Ishikawa (cell line): ENCODE results near the gene INS.

Source experiments
- CEBPB ChIP-seq: IDR thresholded peaks from 2 replicates; pipeline ENCODE4 v1.6.1; 2012
- CREB1 ChIP-seq: IDR thresholded peaks from 2 replicates; pipeline ENCODE4 v1.6.1; 2012; ENCODE audit warnings: low read depth
- EGR1 ChIP-seq: IDR thresholded peaks from 2 replicates; pipeline ENCODE4 v1.6.1; 2012
- EP300 ChIP-seq: IDR thresholded peaks from 2 replicates; pipeline ENCODE4 v1.6.1; 2012; ENCODE audit warnings: borderline replicate concordance
- FOXM1 ChIP-seq: IDR thresholded peaks from 2 replicates; pipeline ENCODE4 v1.6.1; 2012; ENCODE audit warnings: low read depth, borderline replicate concordance
- NFIC ChIP-seq: IDR thresholded peaks from 2 replicates; pipeline ENCODE4 v1.6.1; 2012
- RAD21 ChIP-seq: IDR thresholded peaks from 2 replicates; pipeline ENCODE4 v1.6.1; 2012; ENCODE audit warnings: low read depth
- TAF1 ChIP-seq: IDR thresholded peaks from 2 replicates; pipeline ENCODE4 v1.6.1; 2012; ENCODE audit warnings: low read depth, mild to moderate bottlenecking
- TCF12 ChIP-seq: IDR thresholded peaks from 2 replicates; pipeline ENCODE4 v1.6.1; 2012; ENCODE audit warnings: low read depth
- TEAD4 ChIP-seq: IDR thresholded peaks from 2 replicates; pipeline ENCODE4 v1.6.1; 2012
- YY1 ChIP-seq: IDR thresholded peaks from 2 replicates; pipeline ENCODE4 v1.6.1; 2012; ENCODE audit warnings: low read depth
- ZBTB7A ChIP-seq: IDR thresholded peaks from 2 replicates; pipeline ENCODE4 v1.6.1; 2012; ENCODE audit warnings: low read depth
- TF ChIP-seq, protein P1 (sequence below): IDR thresholded peaks from 2 replicates; pipeline ENCODE4 v1.6.1; 2012
- TF ChIP-seq, protein P2 (sequence below): IDR thresholded peaks from 2 replicates; pipeline ENCODE4 v1.6.1; 2012; ENCODE audit warnings: low read depth, mild to moderate bottlenecking
- TF ChIP-seq, protein P3 (sequence below): IDR thresholded peaks from 2 replicates; pipeline ENCODE4 v1.6.1; 2012

Gene INS

DNA sequence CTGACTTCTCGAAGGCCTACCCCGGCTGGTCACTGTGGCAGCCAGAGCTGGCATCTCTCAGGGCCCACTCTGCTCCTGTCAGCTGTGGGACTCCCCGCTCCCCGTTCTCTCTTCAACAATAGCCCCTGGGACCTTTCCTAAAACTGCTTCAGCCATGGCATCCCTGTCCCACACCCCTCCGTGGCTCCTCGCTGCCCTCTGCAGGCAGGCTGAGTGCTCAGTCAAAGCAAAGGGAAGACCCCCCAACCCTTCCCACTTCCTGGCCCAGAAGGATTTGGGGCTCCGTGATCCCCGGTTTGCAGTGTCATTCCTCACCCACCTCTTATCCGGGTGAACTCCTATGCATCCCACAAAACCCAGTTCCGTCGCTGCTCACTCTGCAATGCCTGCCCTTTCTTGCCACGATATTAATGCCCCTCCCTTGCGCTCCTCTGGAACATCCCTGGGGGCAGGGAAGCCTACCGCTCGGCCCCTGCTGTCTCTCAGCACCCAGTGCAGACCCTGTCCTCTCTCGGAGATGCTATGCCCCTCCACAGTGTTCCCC is 12.2 kb upstream of the INS start:
- no peak for TF ChIP-seq EP300
- no peak for TF ChIP-seq RAD21
- TF ChIP-seq, protein P1, sequence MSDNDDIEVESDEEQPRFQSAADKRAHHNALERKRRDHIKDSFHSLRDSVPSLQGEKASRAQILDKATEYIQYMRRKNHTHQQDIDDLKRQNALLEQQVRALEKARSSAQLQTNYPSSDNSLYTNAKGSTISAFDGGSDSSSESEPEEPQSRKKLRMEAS, result no peak
- no peak for TF ChIP-seq NFIC
- no peak for TF ChIP-seq CEBPB
- no peak for TF ChIP-seq YY1
- TF ChIP-seq TAF1, result no peak
- no peak for TF ChIP-seq TEAD4
- TF ChIP-seq, protein P2, sequence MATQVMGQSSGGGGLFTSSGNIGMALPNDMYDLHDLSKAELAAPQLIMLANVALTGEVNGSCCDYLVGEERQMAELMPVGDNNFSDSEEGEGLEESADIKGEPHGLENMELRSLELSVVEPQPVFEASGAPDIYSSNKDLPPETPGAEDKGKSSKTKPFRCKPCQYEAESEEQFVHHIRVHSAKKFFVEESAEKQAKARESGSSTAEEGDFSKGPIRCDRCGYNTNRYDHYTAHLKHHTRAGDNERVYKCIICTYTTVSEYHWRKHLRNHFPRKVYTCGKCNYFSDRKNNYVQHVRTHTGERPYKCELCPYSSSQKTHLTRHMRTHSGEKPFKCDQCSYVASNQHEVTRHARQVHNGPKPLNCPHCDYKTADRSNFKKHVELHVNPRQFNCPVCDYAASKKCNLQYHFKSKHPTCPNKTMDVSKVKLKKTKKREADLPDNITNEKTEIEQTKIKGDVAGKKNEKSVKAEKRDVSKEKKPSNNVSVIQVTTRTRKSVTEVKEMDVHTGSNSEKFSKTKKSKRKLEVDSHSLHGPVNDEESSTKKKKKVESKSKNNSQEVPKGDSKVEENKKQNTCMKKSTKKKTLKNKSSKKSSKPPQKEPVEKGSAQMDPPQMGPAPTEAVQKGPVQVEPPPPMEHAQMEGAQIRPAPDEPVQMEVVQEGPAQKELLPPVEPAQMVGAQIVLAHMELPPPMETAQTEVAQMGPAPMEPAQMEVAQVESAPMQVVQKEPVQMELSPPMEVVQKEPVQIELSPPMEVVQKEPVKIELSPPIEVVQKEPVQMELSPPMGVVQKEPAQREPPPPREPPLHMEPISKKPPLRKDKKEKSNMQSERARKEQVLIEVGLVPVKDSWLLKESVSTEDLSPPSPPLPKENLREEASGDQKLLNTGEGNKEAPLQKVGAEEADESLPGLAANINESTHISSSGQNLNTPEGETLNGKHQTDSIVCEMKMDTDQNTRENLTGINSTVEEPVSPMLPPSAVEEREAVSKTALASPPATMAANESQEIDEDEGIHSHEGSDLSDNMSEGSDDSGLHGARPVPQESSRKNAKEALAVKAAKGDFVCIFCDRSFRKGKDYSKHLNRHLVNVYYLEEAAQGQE, result no peak
- no peak for TF ChIP-seq FOXM1

DNA sequence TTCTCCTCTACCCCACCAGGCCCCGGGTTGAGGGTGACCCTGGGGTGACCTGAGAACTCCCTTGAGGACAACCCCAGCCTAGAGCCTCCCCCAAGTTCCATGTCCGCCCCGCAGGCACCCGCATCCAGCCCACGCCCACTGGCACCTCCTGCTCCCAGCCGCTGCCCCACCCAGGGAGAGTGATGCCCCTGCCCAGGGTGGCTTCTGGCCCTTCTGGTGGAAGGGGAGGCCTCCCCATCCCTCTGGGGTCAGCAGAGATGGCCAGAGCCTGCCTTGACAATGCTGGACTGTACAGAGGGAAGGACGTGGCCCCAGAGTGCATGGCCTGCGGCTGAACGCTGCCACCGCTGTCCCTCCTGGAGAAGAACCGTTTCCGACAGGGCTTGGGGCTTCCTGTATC is 11.7 kb upstream of the INS start:
- no peak for TF ChIP-seq ZBTB7A
- TF ChIP-seq, protein P2, result no peak
- TF ChIP-seq, protein P3, sequence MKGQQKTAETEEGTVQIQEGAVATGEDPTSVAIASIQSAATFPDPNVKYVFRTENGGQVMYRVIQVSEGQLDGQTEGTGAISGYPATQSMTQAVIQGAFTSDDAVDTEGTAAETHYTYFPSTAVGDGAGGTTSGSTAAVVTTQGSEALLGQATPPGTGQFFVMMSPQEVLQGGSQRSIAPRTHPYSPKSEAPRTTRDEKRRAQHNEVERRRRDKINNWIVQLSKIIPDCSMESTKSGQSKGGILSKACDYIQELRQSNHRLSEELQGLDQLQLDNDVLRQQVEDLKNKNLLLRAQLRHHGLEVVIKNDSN, result no peak
- TF ChIP-seq NFIC, result no peak
- TF ChIP-seq FOXM1, result no peak
- TF ChIP-seq, protein P1, result no peak
- TF ChIP-seq YY1, result no peak
- no peak for TF ChIP-seq TEAD4
- no peak for TF ChIP-seq CEBPB
- no peak for TF ChIP-seq TCF12
- TF ChIP-seq TAF1, result no peak
- no peak for TF ChIP-seq EP300
- no peak for TF ChIP-seq RAD21
- TF ChIP-seq EGR1, result no peak
- TF ChIP-seq CREB1, result no peak

DNA sequence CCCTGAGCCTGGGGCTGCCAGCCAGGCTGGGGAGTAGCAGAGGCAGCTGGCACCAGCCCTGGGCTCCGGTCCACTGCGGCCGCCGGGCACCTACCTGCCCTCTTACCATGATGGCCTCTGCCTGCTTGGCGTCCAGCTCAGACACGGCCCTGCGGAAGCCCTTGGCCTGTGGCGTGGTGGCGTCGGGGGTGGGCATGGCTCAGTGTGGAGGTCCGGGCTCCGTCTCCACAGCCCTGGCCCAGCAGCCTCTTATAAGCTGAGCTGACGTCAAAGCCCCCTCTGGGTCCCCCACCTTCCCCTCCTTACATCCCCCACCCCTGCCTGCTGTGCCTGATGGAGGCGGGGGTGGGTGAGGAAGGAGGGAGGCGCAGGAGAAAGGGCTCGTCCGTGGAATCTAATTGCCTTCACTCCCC is 10.6 kb upstream of the INS start, which contains the start of gene TH:
TH (minus strand) TSS at position 225 of the 413 bp plus-strand sequence; CDS start at position 196, 29 bp downstream.
- TF ChIP-seq CEBPB (no peak), EP300 (no peak), TAF1 (no peak), RAD21 (no peak), ZBTB7A (no peak), FOXM1 (no peak), EGR1 (no peak), NFIC (no peak), CREB1 (no peak), TCF12 (no peak), TEAD4 (no peak), YY1 (no peak)
- TF ChIP-seq, protein P3, result no peak
- TF ChIP-seq, protein P1, result no peak
- TF ChIP-seq, protein P2, result no peak
